Midbrain (tissue), 1 donor: ENCODE measurements around the gene UBXN4.
"Not testable (repeated sequence)": the region's sequence is repeated elsewhere in the genome, so short reads cannot be mapped to it uniquely, and the experiment has no call there.

ENCODE experiments used
- DNase-seq: peaks from one replicate; lab custom pipeline; 2025; lab: John Stamatoyannopoulos, UW

The UBXN4 gene, protein sequence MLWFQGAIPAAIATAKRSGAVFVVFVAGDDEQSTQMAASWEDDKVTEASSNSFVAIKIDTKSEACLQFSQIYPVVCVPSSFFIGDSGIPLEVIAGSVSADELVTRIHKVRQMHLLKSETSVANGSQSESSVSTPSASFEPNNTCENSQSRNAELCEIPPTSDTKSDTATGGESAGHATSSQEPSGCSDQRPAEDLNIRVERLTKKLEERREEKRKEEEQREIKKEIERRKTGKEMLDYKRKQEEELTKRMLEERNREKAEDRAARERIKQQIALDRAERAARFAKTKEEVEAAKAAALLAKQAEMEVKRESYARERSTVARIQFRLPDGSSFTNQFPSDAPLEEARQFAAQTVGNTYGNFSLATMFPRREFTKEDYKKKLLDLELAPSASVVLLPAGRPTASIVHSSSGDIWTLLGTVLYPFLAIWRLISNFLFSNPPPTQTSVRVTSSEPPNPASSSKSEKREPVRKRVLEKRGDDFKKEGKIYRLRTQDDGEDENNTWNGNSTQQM

DNA sequence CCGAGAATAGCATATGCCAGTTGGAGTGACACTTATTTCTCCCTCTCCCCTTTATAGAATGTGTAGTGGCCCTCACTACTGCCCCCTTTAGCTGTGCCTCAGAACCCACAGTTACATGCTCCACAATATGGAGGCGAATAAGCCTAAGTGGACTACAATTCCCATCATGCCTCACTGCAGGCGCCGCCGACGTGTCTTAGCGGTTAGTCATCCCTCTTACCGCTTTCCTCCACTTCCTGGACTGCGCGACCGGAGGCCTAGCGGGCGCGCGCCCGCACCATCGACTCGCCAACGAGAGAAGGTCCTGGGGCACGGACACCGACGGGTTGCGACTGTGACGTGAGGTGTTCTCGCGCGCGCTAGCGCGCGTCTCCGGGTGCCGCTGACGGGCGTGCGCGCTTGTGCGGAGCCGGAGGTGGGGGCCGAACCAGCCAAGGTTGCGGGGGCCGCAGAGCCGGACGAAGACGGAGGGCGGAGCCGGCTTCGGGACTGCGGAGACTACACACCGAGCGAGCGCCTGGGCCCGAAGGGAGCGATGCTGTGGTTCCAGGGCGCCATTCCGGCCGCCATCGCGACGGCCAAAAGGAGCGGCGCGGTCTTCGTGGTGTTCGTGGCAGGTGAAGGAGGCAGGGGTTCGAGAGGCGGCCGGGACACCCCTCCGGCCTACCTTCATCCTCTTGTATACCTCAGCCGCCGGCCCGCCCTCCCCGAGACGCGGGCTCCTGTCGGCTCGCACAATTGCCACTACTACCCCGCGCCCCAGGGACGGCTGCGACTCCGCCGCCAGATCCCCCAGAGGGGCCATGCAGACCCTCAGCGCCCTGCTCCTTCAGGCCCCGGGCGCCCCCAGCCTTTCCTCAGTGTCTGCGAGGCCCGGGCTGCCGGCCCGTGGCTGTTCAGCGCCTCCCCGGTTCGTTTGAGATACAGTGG lies at the start of gene UBXN4:
TSS of gene UBXN4 (plus strand) at position 461 of the 930 bp plus-strand sequence. CDS start at position 536, 75 bp downstream.
- DNase-seq = peak; percentile 99

DNA sequence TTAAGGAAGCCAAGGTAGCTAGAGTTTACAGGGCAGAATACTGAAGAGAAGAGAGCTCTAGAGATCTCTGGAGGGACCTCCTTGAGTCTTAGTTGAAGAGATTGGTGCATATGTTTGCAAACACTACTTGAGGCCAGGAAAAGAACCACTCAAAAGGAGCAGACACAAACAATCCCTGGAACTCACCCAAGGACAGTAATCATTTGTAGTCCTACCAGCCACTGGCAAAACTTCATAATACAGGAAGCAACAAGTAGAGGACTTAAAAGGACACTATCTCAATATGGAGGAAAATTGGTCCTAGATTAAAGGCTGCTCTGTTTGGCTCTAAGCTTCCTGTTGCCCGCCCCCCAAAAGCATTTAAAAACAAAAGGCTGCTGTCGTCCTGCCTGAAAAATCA lies 46.9 kb upstream of the UBXN4 start:
- no peak for DNase-seq

DNA sequence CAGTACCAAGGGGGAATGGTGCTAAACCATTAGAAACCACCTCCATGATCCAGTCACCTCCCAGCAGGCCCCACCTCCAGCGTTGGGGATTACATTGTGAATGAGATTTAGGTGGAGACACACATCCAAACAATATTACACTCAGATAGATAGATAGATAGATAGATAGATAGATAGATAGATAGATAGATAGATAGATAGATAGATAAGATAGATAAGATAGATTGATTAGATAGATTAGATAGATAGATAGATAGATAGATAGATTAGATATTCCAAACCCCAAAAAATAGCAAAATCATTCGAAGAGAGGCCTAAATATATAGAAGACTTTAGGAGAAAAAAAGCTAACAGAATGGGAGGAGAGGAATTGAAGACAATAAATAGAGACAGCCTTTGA lies 42.8 kb upstream of the UBXN4 start:
- DNase-seq = no peak

DNA sequence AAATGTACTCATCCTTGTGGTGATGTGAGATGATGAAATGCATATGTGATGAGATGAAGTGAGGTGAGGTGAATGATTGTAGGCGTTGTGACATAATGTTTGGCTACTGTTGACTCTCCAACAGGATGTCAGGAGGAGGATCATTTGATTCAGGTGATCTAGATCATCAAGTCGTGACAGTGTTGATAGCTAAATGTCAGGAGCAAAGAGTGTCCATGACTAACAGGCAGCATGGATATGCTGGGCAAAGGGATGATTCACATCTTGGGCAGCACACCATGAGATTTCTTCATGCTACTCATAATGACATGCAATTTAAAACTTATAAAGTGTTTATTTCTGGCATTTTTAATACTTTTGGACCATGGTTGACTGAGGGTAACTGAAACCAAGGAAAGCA lies 40.2 kb upstream of the UBXN4 start:
- no peak for DNase-seq

DNA sequence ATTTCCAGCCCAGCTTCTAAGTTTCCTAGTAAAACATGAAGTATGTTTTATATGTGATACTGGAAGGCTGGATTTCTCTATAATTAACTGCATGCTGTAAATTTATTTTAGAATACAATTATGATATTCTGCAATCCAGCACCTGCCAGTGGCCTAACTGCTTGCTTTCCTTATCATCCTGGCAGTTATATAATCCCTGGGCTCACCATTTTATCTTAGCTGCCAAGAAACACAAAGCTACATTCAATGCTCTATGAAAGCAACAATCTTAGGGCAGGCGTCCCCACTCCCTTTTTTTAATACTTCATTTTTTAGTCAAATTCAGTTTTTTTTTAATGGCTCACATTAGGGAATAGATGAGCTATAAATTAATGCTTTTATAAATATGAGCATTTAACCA lies 38.4 kb upstream of the UBXN4 start:
- no peak for DNase-seq

DNA sequence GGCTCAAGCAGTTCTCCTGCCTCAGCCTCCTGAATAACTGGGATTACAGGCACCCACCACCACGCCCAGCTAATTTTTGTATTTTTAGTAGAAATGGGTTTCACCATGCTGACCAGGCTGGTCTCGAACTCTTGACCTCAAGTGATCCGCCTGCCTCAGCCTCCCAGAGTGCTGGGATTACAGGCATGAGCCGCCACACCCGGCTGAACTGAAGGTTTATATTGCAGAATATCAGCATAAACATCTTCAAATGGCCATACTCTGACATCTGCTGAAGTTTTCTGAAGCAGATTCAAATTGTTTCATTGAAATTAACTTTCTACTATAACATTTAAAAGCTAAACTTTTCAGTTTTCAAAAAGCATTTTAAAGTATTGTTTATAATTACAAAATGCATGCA lies 37.6 kb upstream of the UBXN4 start:
- not testable (repeated sequence) for DNase-seq

DNA sequence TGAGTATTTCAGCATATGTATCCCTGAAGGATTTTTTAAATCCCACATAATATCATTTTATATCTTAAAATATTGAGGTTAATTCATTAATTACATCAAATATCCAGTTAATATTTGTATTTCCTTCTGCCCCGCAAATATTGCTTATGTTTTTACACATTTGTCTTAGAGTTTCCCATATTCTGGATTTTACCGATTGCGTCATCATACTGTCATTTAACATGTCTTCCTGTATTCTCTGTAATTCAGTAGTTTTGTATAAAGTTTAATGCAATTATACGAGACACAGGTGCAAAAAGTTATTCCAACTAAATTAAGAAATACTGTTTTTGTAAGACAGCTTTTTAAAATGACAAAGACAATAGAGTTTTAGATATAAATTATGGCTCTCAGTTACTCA lies 33.5 kb upstream of the UBXN4 start:
- DNase-seq = no peak

DNA sequence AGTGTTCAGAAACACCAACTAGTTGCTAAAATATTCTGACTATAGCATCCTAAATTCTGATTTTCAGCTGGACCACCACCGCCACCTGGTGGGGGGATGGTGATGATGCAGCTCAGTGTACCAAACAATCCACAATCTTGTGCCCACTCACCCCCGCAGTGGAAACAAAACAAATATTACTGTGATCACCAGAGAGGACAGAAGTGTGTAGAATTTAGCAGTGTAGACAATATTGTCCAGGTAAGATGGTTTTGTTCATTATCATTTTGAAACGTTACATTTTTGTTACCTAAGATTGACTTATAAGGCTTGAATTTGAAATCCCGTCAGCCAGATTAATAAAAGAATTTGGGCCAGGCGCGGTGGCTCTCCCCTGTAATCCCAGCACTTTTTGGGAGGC lies 31.7 kb upstream of the UBXN4 start:
- peak; percentile 77 for DNase-seq

DNA sequence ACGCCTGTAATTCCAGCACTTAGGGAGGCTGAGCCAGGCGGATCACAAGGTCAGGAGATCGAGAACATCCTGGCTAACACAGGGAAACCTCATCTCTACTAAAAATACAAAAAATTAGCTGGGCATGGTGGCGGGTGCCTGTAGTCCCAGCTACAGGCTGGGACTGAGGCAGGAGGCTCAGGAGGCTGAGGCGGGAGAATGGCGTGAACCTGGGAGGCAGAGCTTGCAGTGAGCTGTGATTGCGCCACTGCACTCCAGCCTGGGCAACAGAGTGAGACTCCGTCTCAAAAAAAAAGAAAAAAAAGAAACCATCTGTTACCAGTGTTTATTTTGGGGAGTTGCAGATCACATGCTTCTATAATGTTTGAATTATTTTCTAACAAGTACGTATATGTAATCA lies 26.6 kb upstream of the UBXN4 start:
- DNase-seq = not testable (repeated sequence)

DNA sequence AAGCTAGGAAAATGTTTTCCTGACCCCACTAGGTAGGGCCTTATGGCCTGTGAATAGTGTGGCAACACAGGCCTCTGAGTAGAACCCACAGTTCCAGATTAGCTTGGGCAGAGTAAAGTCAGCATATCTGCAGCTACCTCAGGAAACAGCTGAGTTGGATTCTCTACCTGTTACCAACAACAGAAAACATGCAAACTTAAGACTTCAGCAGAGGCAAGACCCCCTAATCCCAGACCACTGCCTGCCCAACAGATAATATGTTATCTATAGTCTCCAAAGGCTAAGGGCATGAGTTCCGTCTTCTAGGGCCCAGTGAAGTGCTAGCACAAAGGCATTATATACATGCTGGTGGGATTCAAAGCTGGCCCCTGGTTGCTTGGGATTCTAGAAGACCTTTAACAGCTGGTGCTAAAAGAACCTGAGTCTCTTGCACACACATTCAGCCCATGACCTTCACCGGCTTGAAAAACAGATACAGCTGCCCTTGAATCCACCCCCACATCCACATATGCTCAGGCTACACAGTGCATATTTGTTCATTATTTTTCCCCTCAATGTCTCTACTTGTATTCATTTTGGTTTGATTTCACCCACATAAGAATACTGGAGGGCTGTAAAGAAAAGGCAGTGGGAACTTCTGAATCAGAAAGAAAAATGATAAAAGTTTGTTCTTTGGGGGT lies 13.5 kb upstream of the UBXN4 start:
- no peak for DNase-seq

DNA sequence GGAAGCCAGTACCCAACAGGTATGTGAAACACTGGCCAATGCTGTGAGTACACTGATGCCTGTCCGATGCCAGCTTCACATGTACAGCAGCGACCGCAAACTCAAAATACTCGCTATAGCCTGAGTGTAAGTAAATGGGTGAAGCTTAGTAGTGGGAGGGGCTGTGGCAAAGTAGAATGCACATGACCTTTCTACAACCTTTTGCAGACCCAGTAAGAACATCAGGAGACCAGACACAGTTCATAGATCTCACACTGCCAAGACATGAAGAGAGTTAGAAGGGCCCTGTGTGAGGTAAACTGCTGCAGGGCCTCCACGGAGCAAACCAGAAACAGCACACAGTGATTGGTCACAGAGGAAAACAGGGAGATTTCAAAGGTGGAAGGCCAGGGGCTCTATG lies 9.1 kb upstream of the UBXN4 start:
- DNase-seq = no peak

DNA sequence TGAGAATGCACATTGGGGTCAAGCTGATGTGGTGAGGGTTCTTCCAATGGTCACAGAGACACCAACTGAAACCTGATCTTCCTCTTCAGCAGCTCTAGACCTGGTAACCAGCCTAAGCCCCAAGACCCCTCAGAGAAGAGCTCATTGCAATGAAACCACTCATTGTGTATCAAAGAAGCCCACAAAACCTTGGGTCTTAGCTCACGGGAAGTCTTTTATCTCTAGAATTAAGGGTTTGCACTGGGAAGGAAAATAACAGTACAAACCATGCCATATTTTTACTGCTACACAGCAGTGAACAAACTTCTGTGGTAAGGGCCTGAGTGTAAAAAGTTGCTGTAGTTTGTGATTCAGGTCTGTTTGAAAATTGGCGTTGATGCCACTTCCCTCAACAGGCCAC lies 8.6 kb upstream of the UBXN4 start:
- DNase-seq = no peak

DNA sequence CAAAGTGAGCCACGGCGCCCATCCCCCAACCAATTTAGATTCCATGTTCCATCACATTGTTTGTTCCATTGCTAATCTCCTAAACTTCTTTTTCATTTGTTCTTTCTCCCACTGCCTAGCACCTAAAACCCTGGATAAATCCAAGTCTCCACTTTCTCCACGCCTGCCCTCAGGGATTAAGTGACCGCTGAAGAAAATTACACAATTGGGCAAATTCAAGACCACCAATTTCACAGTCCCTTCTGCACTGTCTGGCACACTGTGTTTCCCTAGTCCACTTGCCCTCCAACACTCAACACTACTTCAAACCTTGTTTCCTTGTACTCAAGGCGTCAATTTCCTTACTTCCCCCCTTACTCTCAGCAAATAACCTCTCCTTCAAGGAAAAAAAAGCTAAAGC lies 5.1 kb upstream of the UBXN4 start:
- no peak for DNase-seq

DNA sequence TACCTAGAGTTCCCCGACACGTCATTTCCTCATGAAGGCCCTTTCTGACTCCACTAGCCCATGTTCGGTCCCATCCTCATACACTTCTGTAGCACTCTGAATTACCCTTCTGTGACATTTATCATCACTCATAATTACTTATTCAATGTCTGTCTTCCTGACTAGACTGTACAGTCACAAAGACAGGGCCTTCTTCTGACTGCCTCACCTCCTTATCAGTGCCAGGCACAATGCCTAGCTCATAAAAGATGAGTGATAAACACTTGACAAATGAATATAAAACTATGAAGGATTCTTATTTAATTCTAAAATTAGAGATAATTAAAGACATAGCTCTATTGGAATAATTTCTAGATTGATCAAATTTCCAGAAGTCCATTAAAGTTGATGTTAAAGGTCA lies 1.4 kb upstream of the UBXN4 start:
- no peak for DNase-seq

DNA sequence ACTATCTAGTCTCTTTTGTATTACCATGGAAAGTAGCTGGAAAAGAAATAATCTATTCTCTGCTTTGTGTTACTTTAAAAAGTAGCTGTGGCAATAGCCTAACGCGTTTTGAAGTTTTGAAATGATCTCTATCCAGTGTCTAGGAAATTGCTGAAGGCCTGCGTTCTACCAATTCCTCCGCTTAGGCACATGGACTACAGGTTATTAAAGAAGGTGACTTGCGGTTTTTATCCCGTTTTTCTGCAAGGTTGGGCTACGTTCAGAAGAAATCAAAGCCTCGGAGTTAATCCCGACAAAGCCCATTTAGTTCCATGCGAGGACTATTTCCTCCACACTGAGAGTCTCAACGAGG lies 636 bp upstream of the UBXN4 start:
- DNase-seq = no peak

DNA sequence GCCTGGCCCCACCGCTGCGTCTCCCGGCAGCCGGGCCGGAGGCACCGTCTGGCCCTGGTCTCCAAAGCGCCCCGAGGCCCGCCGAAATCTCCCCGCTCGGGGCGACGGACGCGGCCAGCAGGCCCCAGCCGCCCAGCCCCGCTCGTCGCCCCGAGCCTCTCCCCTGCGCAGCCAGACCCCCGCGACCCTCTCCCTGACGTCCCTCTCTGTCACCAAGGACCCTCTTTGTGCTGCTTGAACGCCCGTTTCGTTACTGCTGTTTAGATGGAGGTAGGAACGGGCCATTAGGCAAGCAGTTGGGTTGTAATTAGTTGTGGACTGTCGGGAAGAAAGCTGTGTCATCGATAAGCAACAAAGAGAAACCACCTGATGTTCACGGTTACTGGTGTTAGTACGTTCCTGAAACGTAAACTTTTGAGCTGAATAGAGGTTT lies 686 bp downstream of the UBXN4 start:
- DNase-seq = peak; percentile 36

DNA sequence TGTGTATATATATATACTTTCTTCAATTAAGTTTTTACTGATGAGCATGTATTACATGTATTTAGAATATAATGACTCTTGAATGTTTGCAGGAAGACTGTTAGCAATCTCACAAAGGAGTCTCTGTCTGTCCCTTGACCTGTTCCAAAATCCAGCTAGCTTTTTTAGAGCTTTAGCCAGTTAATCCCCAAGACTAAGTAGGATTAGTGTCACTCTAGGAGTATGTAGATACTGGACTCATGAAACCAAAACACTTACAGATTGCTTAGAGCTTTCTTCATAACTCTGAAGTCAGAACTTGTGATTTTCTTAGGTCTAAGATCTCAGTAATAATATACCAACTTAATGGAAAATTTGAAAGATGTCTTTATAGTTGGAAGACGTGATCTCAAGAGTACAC lies 2.2 kb downstream of the UBXN4 start:
- no peak for DNase-seq

DNA sequence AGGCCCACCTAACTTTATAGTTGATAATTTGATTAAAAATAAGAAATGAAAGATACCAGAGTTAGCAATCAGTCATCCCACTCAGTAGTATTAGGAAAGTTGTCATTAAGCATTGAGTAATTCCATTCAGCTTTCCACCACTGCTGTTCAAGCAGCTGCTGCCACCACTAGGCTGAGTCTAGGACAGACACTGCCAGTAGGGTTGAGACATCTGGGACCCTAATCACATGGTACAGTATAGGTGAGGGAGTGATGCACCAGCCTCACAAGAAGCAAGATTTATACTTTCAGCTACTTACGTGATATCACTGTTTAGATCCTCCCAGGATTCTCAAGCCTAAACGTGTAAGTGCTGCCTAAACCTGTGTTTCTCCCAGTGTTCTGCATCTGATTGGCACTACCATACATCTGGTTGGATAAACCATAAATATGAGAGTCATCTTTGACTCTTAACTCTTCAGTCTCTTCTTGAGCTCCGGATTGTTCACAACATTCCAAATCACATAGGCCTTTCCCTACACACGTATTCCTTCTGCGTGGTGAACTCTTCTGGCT lies 3.2 kb downstream of the UBXN4 start:
- no peak for DNase-seq

DNA sequence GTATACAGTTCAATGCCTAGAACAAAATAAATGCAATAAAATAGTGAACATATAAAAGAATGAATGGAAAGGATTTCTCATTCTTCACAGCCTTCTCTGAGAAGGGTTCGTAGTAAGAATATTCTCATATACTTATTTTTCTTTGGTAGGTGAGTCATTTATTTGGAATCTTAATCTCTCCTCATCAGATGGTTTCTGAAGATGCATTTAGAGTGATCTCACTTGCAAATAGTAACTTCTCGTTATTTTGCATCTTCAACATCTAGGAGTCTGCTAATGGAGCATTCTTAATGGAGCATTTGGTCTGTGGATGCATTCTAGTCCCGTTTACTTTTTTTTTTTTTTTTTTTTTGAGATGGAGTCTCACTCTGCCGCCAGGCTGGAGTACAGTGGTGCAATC lies 3.9 kb downstream of the UBXN4 start:
- DNase-seq = no peak

DNA sequence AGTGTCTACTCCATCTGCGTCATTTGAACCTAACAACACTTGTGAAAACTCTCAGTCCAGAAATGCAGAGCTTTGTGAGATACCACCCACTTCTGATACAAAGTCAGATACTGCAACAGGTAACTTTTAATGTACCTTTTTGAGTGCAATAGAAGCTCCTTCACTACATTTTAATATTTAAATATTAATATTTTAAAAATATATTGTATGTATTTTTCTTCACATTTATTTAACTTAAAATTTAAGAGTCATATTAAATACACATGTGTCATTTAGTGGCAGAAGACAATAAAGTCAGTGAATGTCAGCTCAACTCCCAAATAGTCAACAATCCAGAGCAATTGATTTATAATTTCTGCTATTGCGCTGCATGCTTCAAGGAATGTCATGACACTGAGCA lies 13.9 kb downstream of the UBXN4 start:
- DNase-seq = no peak

DNA sequence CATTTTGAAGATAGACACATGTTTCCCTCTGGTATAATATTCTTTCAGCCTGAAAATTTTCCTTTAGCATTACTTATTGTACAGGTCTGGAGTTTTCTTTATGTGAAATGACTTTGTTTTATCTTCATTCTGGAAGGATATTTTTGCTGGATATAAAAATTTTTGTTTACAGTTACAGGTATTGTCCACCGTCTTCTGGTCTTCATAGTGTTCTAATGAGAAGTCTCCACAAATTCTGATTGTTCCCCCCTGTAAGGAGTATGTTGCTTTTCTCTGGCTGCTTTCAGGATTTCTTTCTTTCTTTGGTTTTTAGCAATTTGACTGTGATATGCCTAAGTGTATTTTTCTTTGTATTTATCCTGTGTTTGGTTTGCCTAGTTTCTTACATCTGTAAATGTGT lies 15.0 kb downstream of the UBXN4 start:
- DNase-seq = no peak

DNA sequence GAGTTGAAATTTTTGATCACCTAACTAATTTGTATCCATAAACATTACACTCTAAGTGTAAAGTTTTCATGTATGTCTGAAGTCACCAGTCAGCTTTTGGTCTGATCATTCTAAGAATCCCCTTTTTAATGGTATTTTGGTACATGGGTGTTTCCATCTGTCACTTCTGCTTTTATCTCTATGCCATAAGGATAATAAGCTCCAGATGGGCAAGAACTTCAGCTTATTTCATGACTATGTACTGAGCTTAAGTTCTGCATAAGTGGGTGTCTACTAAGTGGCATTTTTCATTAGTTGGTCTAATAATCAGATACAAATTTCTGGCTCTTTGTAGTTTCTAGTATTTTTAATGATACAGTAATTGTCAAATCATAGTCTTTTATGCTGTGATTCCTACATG lies 20.4 kb downstream of the UBXN4 start:
- DNase-seq = no peak
